Activated T-helper 2 cell treated with anti-CD3 and anti-CD28 coated beads, Interferon-gamma antibody, Interleukin-2, Interleukin-4, amounts not matched to agents 10 μg/mL and 5 μg/mL and 100 μg/mL, durations not matched to agents 14 hours and 24 hours and 36 hours (primary cell): ENCODE data around the gene PRPF40A. TPM values are rescaled to one million over a fixed set of nuclear protein-coding genes. Genes with fewer than 3 reads are reported as not detected.

ENCODE experiments used
- DNase-seq: peaks from one replicate; pipeline ENCODE4 v3.0.0; 2021; ENCODE audit warnings: low spot score
- H3K27ac Mint-ChIP-seq: one replicate; pipeline ENCODE4 v1.8.0; 2021; ENCODE audit warnings: mixed read lengths
- H3K27me3 Mint-ChIP-seq: one replicate; pipeline ENCODE4 v1.8.0; 2021; ENCODE audit warnings: low read depth, mixed read lengths
- H3K36me3 Mint-ChIP-seq: one replicate; pipeline ENCODE4 v1.8.0; 2021; ENCODE audit warnings: low read depth, mixed read lengths
- H3K4me1 Mint-ChIP-seq: one replicate; pipeline ENCODE4 v1.8.0; 2021; ENCODE audit warnings: low read depth, mixed read lengths
- H3K4me3 Mint-ChIP-seq: one replicate; pipeline ENCODE4 v1.8.0; 2021; ENCODE audit warnings: low read depth, mild to moderate bottlenecking, moderate library complexity, mixed read lengths
- H3K9me3 Mint-ChIP-seq: one replicate; pipeline ENCODE4 v1.8.0; 2021; ENCODE audit warnings: mixed read lengths
- intact Hi-C: fragments of 100-400 bp; cut with micrococcal nuclease; formaldehyde crosslinking; loops from one replicate; pipeline ENCODE4 v1.15.1; 2023
- total RNA-seq: library from RNA; stranded (reverse); gene quantifications from 2 replicates; pipeline ENCODE4 v1.2.3, GENCODE V29; 2022

The PRPF40A gene
- total RNA-seq, 1 donor from 2014 or later = 144 TPM

GRCh38 chr2:152674334-152674733 lies 42.9 kb downstream of the PRPF40A start:
- intact Hi-C loops = no loop called here
- no peaks in the 10 kb centered on the region for H3K4me1 Mint-ChIP-seq
- H3K27ac Mint-ChIP-seq = no peak overlapping the region
- peaks cover 54% of the 10 kb centered on the region for H3K36me3 Mint-ChIP-seq
- no peak for DNase-seq
- H3K27me3 Mint-ChIP-seq = no peaks in the 10 kb centered on the region
- H3K4me3 Mint-ChIP-seq = no peak overlapping the region
- H3K9me3 Mint-ChIP-seq = no peaks in the 10 kb centered on the region

- intact Hi-C loops = no loop called here
- Mint-ChIP-seq H3K4me1 (no peaks in the 10 kb centered on the region), H3K4me3 (no peak overlapping the region), H3K9me3 (no peaks in the 10 kb centered on the region), H3K36me3 (peaks cover 83% of the 10 kb centered on the region), H3K27me3 (no peaks in the 10 kb centered on the region), H3K27ac (no peak overlapping the region)
- no peak for DNase-seq
Measured at GRCh38 chr2:152664725-152665124, 52.5 kb downstream of the PRPF40A start.

- peaks cover 11% of the 10 kb centered on the region for H3K4me1 Mint-ChIP-seq
- no peak overlapping the region for H3K4me3 Mint-ChIP-seq
- H3K27ac Mint-ChIP-seq = no peak overlapping the region
- no peaks in the 10 kb centered on the region for H3K27me3 Mint-ChIP-seq
- intact Hi-C loops = no loop called here
- peaks cover 79% of the 10 kb centered on the region for H3K36me3 Mint-ChIP-seq
- no peak for DNase-seq
- no peaks in the 10 kb centered on the region for H3K9me3 Mint-ChIP-seq
Measured at GRCh38 chr2:152661076-152661475, 56.2 kb downstream of the PRPF40A start.

- Mint-ChIP-seq H3K9me3 (no peaks in the 10 kb centered on the region), H3K27me3 (no peaks in the 10 kb centered on the region), H3K27ac (no peak overlapping the region), H3K36me3 (peaks cover 76% of the 10 kb centered on the region), H3K4me3 (no peak overlapping the region), H3K4me1 (peaks cover 15% of the 10 kb centered on the region)
- no peak for DNase-seq
- intact Hi-C loops = no loop called here
Measured at GRCh38 chr2:152658221-152658620, 59.0 kb downstream of the PRPF40A start.

- H3K4me1 Mint-ChIP-seq = peaks cover 15% of the 10 kb centered on the region
- no peaks in the 10 kb centered on the region for H3K27me3 Mint-ChIP-seq
- no peak overlapping the region for H3K27ac Mint-ChIP-seq
- no peaks in the 10 kb centered on the region for H3K9me3 Mint-ChIP-seq
- no peak overlapping the region for H3K4me3 Mint-ChIP-seq
- peaks cover 76% of the 10 kb centered on the region for H3K36me3 Mint-ChIP-seq
- intact Hi-C loops = no loop called here
- no peak for DNase-seq
Measured at GRCh38 chr2:152657043-152657442, 60.2 kb downstream of the PRPF40A start.

GRCh38 chr2:152655880-152656279 lies 61.4 kb downstream of the PRPF40A start:
- Mint-ChIP-seq H3K36me3 (peaks cover 76% of the 10 kb centered on the region), H3K27ac (no peak overlapping the region), H3K9me3 (no peaks in the 10 kb centered on the region), H3K27me3 (no peaks in the 10 kb centered on the region), H3K4me3 (no peak overlapping the region), H3K4me1 (peaks cover 15% of the 10 kb centered on the region)
- DNase-seq = no peak
- intact Hi-C loops = no loop called here

GRCh38 chr2:152651834-152652233 lies 65.4 kb downstream of the PRPF40A start:
- no peaks in the 10 kb centered on the region for H3K9me3 Mint-ChIP-seq
- no peaks in the 10 kb centered on the region for H3K27me3 Mint-ChIP-seq
- peaks cover 10% of the 10 kb centered on the region for H3K4me1 Mint-ChIP-seq
- intact Hi-C loops = no loop called here
- H3K4me3 Mint-ChIP-seq = no peak overlapping the region
- peaks cover 52% of the 10 kb centered on the region for H3K36me3 Mint-ChIP-seq
- no peak overlapping the region for H3K27ac Mint-ChIP-seq
- no peak for DNase-seq

- Mint-ChIP-seq H3K4me3 (no peak overlapping the region), H3K4me1 (peaks cover 4% of the 10 kb centered on the region), H3K27me3 (no peaks in the 10 kb centered on the region), H3K9me3 (no peaks in the 10 kb centered on the region), H3K36me3 (peaks cover 44% of the 10 kb centered on the region), H3K27ac (no peak overlapping the region)
- intact Hi-C loops = no loop called here
- DNase-seq = no peak
Measured at GRCh38 chr2:152650768-152651371, 66.4 kb downstream of the PRPF40A start.

- peaks cover 3% of the 10 kb centered on the region for H3K4me1 Mint-ChIP-seq
- no peaks in the 10 kb centered on the region for H3K27me3 Mint-ChIP-seq
- H3K27ac Mint-ChIP-seq = no peak overlapping the region
- no peak for DNase-seq
- no peak overlapping the region for H3K4me3 Mint-ChIP-seq
- intact Hi-C loops = no loop called here
- no peaks in the 10 kb centered on the region for H3K9me3 Mint-ChIP-seq
- peaks cover 43% of the 10 kb centered on the region for H3K36me3 Mint-ChIP-seq
Measured at GRCh38 chr2:152649997-152650396, 67.3 kb downstream of the PRPF40A start.

- DNase-seq = no peak
- H3K4me3 Mint-ChIP-seq = no peak overlapping the region
- H3K4me1 Mint-ChIP-seq = peaks cover 3% of the 10 kb centered on the region
- no peaks in the 10 kb centered on the region for H3K9me3 Mint-ChIP-seq
- H3K36me3 Mint-ChIP-seq = peaks cover 32% of the 10 kb centered on the region
- H3K27ac Mint-ChIP-seq = no peak overlapping the region
- intact Hi-C loops = no loop called here
- H3K27me3 Mint-ChIP-seq = no peaks in the 10 kb centered on the region
Measured at GRCh38 chr2:152648336-152648735, 68.9 kb downstream of the PRPF40A start.

GRCh38 chr2:152647552-152647951 lies 69.7 kb downstream of the PRPF40A start:
- Mint-ChIP-seq H3K9me3 (no peaks in the 10 kb centered on the region), H3K27ac (no peak overlapping the region), H3K4me1 (peaks cover 3% of the 10 kb centered on the region), H3K4me3 (no peak overlapping the region), H3K27me3 (no peaks in the 10 kb centered on the region), H3K36me3 (peaks cover 25% of the 10 kb centered on the region)
- DNase-seq = no peak
- intact Hi-C loops = no loop called here

- DNase-seq = no peak
- intact Hi-C loops = no loop called here
- H3K27ac Mint-ChIP-seq = no peak overlapping the region
- H3K9me3 Mint-ChIP-seq = no peaks in the 10 kb centered on the region
- no peak overlapping the region for H3K4me3 Mint-ChIP-seq
- H3K36me3 Mint-ChIP-seq = peaks cover 18% of the 10 kb centered on the region
- peaks cover 3% of the 10 kb centered on the region for H3K4me1 Mint-ChIP-seq
- no peaks in the 10 kb centered on the region for H3K27me3 Mint-ChIP-seq
Measured at GRCh38 chr2:152646775-152647174, 70.5 kb downstream of the PRPF40A start.

GRCh38 chr2:152646264-152646663 lies 71.0 kb downstream of the PRPF40A start:
- intact Hi-C loops = no loop called here
- H3K4me3 Mint-ChIP-seq = no peak overlapping the region
- no peaks in the 10 kb centered on the region for H3K27me3 Mint-ChIP-seq
- no peak overlapping the region for H3K27ac Mint-ChIP-seq
- DNase-seq = no peak
- H3K36me3 Mint-ChIP-seq = peaks cover 16% of the 10 kb centered on the region
- H3K4me1 Mint-ChIP-seq = peaks cover 3% of the 10 kb centered on the region
- H3K9me3 Mint-ChIP-seq = no peaks in the 10 kb centered on the region
